OCI-LY1 (cell line): ENCODE results near the gene HMCN2.

ENCODE experiments used
- CTCF ChIP-seq: fragments of 200-600 bp; sonication (generic), shearing (Covaris generic); IDR thresholded peaks from 2 replicates; pipeline ENCODE4 v1.5.1; 2017; ENCODE audit warnings: mild to moderate bottlenecking, antibody characterized with exemption, low read length, moderate library complexity, mixed read lengths
- EZH2 ChIP-seq: fragments of 200-600 bp; sonication (generic), shearing (Covaris generic); IDR thresholded peaks from 2 replicates; pipeline ENCODE4 v1.8.0; 2017; ENCODE audit warnings: borderline replicate concordance, mixed run types, mild to moderate bottlenecking, antibody characterized with exemption, low read length, moderate library complexity, mixed read lengths

DNA sequence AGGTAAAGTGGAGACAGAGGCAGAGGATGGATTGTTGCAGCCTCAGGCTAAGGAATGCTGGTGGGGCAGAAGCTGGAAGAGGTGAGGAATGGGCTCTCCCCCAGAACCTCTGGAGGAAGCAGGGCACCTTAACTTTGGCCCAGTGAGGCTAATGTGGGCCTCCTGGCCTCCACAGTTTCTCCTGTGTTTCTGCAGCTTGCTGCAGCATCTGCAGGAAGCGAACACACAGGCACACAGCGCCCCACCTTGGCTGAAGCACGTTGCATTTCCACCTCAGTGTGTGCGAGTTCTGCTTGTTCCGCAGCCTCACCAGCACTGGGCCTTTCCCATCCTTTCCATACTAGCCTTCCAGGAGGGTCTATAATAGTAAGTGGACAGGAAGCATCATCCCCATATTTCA lies 152.0 kb downstream of the HMCN2 start:
- peak; percentile 38; the same call in 1 of the 2 replicates for TF ChIP-seq CTCF
- no peak for TF ChIP-seq EZH2
